T-helper 22 cell (primary cell): Measurements from ENCODE around the gene MEN1.

Experiments used
- DNase-seq: peaks from one replicate; pipeline ENCODE4 v3.0.0-alpha.2; 2020; ENCODE audit warnings: low read depth

Gene MEN1

DNA sequence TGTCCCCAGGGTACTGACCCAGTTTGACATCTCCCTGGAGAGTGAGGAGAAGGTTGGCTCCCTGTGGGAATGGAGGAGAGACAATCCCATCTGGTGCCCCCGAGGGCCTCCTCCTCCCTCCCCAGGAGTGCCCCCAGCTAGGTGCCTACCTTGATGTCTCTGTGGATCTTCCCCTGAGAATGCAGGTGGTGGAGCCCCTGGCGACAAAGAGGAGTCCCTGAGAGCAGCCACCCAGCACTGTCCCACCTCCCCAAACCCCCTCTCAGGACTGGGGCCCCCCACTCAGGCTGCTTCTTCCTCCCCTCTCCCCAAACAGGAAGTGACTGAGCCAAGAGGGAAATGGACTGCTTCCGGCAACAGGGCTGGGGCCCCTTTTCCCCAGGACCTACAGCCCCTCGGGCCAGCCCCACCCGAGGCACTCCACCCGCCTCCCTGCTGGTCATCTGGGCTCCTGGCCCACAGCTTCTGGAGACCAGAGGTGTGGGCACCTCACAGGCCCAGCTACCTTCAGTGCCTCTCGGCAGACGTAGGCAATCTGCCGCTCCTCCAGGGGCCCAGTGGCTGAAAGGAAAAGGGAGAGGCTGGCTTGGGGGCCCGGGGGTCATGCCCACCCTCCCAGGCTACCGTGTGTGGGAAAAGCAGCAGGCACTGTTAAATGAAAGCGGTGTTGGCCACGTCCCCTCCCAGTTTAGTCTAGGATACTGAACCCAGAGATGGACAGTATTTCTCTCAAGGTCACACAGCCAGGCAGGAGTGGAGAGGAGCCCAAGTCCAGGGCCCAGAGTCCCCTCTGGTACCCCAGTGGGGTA is 8.6 kb downstream of the MEN1 start:
- DNase-seq, result no peak

DNA sequence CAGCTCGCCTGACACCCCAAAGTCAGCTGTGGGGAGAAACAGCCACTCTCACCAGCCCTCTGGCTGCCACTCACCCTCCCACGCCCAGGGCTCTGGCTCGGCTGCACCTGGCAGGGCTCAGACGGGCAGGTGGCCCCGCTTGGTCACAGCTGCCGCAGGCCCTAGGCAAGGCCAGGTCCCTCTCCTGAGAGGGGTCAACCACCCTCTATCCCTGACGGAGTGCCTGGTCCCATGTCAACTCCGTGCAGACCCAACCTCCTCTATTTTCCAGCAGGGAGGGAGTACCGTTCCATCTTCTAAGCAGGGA is 9.2 kb downstream of the MEN1 start:
- no peak for DNase-seq

DNA sequence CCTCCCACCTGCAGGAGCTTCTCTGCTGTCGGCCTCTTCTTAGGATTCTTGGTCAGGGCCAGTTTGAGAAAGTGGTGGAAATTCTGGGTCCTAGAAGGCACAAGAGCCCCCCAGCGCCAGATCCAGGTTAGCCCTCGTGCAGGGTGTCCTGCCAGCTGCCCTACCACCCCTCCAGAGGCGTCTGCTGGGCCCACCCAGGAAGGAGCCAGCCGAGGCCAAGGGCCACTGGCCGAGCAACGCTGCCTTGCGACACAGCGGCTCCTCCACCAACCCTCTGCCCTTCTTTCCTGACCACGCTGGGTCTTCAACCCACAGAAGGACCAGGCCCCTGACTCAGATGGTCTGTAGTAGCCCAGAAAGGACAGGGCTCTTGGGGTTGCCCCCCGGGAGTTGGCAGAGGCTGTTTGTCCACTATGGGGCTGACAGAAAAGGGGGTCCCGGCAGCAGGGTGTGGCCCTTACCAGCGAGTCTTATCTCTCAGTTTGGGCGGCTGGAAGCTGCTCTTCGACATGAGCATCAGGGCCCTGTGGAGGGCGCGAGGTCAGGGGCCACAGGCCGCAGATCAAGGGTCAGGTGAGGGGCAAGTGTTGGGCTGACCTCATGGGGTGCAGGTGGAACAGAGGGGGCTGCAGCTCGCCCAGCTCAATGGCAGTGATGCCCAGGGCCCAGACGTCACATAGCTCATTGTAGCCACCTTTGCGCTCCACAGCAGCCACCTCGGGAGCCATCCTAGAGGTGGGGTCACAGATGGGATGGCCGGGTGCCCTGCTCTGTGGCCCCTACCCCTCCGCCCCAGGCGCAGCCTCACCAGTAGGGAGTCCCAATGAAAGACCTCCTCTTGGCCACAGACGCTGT is 9.8 kb downstream of the MEN1 start:
- no peak for DNase-seq

DNA sequence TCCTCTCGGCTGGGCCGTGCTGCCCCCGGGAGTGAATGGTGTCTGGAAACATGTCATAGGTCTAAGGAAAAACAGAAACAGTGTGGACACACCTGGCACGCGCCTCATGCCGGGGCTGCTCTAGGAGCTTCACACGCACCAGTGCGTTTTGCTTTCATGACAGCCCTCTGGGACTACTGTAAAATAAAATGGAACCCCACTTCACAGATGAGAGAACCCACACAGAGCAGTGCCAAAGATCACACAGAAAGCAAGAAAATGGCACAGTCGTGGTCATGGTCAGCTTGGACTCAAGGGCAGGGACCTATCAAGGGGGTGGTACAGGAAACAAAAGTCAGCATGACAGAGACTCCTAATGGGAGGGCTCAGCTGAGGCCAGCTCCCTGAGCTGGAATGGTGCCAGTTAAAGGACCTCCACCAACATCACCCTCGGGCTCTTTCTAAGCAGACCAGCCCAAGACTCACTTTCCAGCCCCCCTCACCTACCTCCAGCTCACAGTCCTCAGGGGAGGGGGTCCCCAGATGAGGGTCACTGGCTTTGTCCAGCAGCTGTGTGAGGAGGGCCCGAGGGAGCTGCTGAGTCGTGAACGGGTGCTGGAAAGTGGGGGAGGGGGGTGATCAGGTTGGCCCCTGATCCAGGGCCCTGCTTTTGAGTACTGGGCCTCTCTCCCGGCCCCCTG is 10.6 kb downstream of the MEN1 start:
- no peak for DNase-seq

DNA sequence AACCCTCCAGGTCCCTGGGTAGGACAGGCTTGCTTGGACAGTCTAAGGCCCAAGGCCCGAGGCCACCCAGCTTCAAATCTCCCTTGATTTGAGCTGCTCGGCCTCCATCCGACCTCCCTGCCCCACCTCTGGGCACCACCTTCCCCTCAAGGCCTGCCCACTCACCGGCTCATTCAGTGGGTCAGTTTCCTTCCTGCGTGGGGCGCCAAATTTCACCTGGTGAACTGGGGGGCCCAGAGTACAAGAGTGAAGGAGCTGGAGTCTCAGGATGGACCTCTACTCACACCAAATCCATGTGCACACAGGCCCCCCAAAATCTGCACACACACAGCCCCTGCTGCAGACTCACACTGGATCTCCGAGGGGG is 11.1 kb downstream of the MEN1 start:
- DNase-seq, result no peak

DNA sequence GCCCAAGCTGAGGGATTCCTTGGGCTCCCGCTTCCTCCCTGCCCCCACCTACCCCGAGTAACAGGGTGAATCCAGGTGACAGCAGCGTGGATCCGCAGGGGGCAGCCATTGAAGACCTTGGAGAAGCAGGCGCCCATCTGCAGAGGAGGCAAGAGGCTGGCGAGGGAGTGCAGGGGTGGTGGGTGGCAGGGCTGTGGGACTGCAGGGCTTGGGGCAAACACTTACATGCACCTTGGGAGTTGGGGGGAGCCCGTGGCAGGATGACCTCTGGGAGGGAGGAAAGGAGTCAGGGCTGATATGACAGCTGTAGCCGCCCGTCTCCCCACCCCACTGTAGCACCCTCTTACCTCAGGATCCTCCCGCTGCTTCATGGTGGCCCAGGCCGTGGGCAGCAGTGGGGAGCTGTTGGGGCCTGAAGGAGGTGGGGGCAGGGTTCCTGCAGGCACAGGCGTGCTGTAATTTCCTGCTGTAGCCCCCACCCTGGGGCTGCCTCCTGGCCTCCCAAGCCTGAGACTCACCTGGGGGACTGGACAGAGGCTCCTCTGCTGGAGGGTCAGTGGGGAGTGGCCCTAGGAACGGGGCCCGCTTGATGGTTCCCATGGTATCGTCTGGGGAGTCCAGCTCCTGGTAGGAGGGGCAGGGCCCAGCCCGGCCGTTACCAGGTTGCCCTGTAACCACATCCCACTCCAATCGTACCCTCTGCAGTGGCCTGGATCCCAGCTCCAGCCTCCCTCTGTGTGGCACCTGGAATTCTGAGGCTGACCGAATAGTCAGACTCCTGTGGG is 13.4 kb downstream of the MEN1 start:
- DNase-seq, result no peak

DNA sequence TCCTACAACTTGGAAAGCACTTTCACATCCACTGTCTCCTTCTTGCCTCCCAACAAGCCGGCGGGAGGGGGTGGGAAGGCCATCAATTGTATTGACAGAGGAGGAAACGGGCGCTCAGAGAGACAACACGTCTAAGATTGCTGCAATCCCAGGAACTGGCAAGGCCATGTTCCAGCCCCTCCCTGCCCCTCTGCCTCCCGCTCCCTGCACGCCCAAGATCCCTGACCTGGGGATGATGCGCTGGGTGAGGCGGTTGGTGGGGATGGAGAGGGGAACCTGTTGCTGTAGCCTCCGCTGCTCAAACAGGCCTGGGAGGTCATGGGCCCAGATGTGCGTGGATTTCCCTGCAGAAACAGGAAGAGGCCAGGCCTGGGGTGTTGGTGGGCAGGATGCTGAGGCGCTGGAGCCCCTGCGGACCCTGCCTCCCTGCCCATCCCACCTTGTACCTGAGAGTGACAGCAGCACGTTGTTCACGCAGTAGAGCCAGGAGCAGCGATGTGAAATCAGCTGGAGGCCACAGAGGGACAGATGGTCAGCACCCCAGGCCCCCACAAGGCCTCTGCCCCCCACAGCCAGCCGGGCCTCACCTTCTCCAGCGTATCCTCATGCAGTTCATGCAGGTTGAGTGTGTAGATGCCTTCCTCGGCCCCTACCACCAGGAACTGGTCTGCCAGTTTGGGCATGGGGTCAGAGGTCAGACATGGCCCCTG is 14.1 kb downstream of the MEN1 start:
- no peak for DNase-seq

DNA sequence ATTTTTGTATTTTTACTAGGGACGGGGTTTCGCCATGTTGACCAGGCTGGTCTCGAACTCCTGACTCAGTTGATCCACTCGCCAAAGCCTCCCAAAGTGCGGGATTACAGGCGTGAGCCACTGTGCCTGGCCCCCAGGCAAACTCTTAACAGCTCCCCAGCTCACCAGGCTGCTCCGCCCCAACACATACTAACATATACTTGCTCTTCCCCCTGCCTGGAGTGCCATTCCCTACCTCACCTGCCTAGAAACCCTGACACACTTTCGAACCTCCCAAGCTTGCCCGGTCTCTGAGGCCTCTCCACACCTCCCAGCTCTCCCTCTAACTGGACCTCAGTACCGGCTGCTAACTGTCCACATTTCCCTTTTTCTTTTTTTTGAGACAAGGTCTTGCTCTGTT is 15.8 kb downstream of the MEN1 start:
- no peak for DNase-seq

DNA sequence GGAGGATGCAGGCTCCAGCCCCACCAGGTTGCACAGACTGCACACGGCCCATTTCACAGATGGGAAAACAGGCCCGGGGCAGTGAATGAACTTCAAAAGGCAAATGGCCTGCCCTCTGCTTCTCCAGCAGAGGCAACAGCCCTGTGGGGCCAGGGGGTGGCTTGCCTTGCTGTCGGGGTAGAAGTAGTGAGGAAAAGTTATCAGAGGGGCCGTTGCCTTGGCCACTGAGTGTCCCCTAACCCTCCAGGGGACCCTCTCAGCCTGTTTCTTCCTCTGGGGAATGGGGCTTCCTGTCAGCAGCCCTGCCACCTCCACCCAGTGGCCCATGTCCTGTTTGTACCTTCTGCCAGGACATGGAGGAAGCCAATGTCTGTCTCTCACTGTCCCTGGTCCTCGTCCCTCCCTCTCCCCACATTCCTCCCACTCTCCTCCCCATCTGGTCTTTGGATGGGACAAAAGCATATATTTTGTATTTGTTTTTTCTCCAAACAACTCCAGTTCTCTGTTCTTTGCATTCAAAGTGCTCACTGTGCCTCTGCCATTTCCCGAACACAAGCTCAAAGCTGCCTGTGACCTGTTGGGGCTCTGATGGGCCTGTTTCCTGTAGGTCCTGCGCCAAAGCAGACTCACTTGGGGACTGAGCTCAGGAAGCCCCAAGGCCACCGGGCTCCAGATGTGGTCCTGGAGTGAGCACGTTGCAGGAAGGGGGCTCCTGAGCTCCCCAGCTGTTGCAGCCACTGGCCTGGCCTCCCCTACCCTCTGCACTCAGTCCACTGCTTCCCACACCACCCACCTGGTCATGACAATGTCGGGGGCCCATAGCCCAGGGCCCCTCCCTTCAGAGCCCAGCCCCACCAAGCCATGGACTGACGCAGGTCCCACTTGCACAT is 16.8 kb downstream of the MEN1 start:
- DNase-seq, result no peak

DNA sequence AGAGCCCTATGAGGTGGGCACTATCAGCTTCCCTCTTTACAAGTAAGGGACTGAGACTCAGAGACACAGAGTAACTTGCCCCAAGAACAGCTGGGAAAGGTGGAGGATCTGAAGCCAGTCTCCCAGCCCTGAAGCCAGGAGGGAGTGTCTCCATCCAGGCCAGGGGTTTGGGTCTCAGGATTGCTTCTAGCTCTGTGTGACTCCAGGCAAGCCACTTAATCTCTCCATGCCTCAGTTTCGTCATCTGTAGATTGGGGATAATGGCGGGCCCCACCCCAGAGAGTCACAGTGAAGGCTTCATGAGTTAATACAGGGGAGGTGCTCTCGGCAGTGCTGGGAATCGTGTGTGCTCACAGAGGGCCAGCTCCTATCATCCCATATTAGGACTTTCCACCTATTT is 17.9 kb downstream of the MEN1 start:
- no peak for DNase-seq

DNA sequence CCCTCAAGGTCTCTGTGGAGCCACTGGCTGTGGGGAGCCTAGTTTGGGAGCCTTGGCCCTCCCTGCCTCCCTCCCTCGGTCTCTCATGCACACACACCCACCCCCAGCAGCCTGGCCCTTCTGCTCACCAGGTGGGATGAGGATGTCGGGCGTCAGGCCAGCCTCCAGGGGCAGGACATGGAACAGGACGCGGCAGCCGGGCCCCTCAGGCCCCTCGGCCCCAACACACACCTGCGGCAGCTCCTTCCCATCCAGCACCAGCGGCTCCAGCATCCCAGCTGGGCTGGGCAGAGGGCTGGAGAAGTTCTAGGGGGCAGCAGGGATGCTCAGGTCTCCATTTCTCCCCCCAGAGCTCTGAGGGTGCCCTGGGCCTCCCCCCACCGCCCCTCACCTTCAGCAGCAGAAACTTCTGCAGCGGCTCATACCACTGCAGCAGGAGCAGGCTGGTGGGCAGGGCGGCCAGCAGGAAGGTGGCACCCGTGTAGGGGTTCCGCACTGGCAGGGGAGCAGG is 18.5 kb downstream of the MEN1 start:
- DNase-seq, result no peak

DNA sequence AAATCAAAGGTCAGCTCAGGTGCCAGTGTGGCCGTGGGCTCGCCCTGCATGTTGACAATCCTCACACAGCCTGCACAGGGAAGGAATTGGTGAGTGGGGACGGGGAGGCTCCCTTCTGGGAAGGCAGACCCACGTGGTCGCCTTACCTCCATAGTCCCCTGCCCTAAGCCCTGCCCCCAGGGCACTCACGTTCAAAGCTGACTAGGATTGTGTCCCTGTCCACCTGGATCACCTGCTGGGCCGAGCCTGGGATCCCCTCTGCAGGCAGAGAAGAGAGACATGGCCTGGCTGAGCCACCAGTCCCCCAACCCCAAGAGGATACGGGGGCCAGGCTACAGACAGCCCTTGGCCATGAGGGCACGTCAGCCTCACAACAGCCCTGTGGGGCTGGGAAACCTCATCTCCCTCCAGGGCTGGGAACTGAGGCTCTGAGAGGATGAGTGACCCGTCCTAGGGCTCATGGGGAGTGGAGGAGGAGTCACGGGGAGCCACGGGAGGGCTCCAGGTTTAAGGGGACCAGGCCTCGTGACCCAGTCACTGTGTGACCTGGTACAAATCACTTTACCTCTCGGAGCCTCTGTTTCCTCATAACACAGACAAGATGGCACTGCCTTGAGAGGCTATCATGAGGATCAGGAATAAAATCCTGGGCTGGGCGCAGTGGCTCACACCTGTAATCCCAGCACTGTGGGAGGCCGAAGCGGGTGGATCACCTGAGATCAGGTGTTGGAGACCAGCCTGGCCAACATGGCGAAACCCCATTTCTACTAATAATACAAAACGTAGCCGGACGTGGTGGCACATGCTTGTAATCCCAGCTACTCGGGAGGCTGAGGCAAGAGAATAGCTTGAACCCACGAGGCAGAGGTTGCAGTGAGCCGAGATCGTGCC is 19.9 kb downstream of the MEN1 start:
- DNase-seq, result no peak

DNA sequence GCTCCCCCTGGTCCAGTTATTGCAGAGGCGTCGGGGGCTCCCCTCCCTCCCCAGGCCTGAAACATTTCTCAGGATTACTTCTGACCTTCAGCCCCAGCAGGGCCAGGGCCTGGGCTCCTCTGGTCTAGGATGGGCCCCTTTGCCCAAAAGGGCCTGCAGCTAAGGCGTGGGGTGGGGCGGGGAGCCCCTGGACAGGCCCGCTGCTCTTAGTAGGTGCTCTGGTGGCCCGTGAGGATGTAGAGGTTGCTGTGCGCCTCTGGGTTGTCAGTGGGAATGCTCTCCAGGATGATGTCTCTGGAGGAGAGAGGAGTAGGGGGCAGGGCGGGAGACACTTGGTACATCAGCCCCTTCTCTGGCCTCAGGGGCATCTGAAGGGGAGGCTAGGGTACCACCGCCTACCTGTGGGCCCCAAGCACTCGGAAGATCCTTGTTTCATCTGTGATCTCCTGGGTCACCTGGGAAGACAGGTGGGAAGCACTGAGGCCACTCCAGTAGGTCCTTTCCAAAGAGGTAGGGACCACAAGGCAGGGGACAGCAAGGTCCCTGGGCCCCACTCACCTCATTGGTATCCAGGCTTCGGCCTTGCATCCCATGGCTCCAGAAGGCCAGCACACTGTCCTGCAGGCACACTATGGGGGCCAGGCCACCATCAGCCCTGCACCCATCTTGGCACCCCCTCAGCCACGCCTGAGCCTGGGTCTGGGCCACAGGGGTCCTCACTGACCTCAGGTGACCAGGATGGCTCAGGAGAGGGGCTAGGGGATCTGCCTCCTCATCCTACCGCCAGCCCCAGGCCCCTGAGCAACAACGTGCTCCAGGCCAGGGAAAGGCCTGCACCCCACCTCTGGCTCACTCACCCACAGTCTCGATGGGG is 20.8 kb downstream of the MEN1 start:
- no peak for DNase-seq

DNA sequence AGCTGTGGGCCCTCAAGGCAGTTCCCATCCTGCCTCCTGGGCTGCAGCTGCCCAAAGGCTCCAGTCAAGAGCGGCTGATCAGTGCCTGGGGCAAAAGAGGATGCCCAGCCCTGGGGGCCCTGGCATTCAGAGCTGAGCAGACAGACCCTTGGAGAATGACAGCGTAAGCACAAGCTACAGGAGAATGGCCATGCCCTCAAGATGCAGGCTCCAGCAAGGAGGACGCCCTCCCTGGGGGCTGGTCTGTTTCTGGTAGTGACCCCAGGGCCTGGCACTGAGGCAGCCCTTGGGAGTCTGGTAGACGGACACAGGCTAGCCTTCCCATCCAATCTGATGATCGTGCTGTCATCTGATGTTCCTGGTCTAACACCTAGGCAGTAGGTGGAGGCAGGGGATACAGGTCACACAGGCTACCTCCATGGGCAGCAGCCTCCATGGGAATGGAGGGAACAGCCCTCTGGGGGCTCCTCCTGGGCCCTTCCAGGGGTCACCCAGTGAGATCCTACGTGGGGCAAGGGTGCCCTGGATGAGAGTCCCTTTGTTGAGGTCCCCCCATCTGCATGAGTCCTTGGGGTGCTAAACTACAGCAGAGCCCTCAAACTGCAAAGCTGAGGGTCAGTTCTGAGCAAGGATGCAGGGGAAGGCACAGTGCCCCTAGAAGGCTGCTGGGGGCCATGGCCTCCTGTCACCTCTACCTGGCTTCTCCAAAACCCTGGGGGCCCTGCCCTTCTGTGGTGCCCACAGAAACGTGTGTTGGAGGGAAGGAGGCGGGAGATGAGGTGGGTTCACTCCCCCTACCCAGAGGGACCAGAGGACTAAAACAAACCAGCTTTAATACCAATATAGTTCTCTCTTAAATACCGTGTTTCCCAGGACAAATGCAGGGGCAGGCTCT is 21.8 kb downstream of the MEN1 start:
- DNase-seq, result no peak

DNA sequence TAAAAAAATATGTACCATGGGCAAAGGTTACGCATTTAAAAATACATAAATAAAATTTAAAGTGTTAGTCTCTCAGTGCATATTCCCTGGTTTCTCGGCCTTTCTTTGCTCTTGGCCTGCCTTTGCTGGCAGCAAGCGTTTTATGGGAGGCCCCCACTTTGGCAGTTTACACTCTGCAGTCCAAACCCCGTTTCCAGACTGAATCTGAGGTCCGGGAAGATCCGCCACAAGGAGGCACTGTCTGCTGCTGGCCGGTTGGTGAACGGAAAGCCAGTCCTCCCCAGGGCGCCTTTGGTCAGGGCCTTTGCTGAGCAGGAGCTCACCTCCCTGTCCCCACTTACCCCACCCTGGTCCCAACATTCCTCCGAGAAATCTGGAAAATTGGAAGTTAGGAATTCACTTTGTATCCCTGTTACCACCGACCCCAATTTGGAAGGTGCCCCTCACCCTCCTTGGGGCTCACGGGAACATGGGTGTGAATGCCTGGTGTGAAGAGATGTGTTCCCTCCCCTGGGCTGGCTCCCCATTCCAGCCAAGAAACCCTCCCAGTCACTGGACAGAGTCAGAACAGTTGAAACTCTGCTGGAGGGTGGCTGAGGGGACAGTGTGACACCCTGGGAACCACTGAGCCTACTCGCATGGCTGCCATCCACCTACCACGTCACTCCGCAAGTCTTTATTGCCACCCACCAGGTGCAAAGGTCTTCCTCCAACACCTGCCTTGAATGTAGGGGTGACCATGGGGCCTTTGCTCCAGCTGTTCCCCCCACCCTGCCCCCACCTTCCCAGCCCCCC is 22.6 kb downstream of the MEN1 start:
- DNase-seq, result no peak

DNA sequence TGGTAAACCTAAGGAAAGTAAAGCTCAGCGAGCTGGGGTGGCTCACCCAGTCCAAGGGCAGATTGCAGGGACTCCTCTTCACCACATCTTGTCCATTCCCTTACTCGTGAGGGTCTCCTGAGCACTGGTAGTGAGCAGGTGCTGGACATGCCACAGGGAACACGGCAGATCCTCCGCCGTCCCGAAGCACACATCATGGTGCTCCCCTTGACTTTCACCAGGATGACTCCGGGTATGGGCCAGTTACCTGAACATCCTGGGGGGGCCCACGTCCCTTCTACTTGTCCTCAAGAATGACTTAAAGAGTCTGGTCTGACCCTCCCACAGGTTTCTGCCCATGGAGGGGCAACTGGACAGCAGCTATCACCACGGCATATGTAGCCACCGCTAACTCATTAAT is 24.0 kb downstream of the MEN1 start:
- DNase-seq, result no peak
